PC-3 (cell line): ENCODE measurements around the gene MED12L. TPM values are rescaled to one million over a fixed set of nuclear protein-coding genes. Genes with fewer than 3 reads are reported as not detected.
"Not testable (repeated sequence)": the region's sequence is repeated elsewhere in the genome, so short reads cannot be mapped to it uniquely, and the experiment has no call there.

Experiments
- ATAC-seq: fragments of 200-7000 bp; cut with Tn5 transposase; 2 replicates; pipeline ENCODE4 v1.9.1; 2020; ENCODE audit warnings: mild to moderate bottlenecking, moderate library complexity
- BruUV-seq: library from RNA; stranded (reverse); fragments of 400-500 nt; replicated peaks from 2 replicates; lab custom pipeline; 2021; lab: Mats Ljungman, UMichigan
- CTCF ChIA-PET: fragments of 300-600 bp; sonication (Branson Sonifier 250); formaldehyde crosslinking; loops from one replicate; lab custom pipeline; 2022; ENCODE audit warnings: antibody characterized with exemption; lab: Charles Lee
- POLR2A ChIA-PET: fragments of 300-600 bp; sonication (Branson Sonifier 250); formaldehyde crosslinking; loops from one replicate; lab custom pipeline; 2022; ENCODE audit warnings: antibody characterized with exemption; ENCODE audit not compliant: unreplicated experiment; lab: Charles Lee
- DNase-seq: peaks from one replicate; pipeline ENCODE4 v3.0.0-alpha.2; 2015
- H2AFZ ChIP-seq: fragments of 300-600 bp; sonication (generic); 2 replicates; pipeline ENCODE4 v1.6.0; 2016; ENCODE audit warnings: antibody characterized with exemption, low read length
- H3F3A ChIP-seq: fragments of 300-600 bp; sonication (generic); one replicate; pipeline ENCODE4 v1.6.0; 2017; ENCODE audit warnings: antibody characterized with exemption, low read length, control low read depth, mild to moderate bottlenecking; ENCODE audit not compliant: unreplicated experiment
- H3K27ac ChIP-seq: fragments of 300-600 bp; sonication (generic); 2 replicates; pipeline ENCODE4 v1.5.1; 2016; ENCODE audit warnings: mild to moderate bottlenecking, low read length
- H3K27me3 ChIP-seq: fragments of 300-600 bp; sonication (generic); 2 replicates; pipeline ENCODE4 v1.6.1; 2016; ENCODE audit warnings: low read length, mixed read lengths
- H3K36me3 ChIP-seq: fragments of 300-600 bp; sonication (generic); 2 replicates; pipeline ENCODE4 v1.6.1; 2016; ENCODE audit warnings: low read depth, mixed run types, low read length, mixed read lengths
- H3K4me1 ChIP-seq: fragments of 300-600 bp; sonication (generic); 2 replicates; pipeline ENCODE4 v1.5.1; 2016; ENCODE audit warnings: low read length; ENCODE audit not compliant: insufficient read depth
- H3K4me2 ChIP-seq: fragments of 300-600 bp; sonication (generic); 2 replicates; pipeline ENCODE4 v1.6.0; 2016; ENCODE audit warnings: low read length
- H3K4me3 ChIP-seq: fragments of 300-600 bp; sonication (generic); 2 replicates; pipeline ENCODE4 v1.5.1; 2016; ENCODE audit warnings: mild to moderate bottlenecking, low read length, mixed read lengths
- H3K79me2 ChIP-seq: fragments of 300-600 bp; sonication (generic); 2 replicates; pipeline ENCODE4 v1.6.1; 2017; ENCODE audit warnings: low read length, mixed read lengths
- H3K9ac ChIP-seq: fragments of 300-600 bp; sonication (generic); 2 replicates; pipeline ENCODE4 v1.6.0; 2016; ENCODE audit warnings: mild to moderate bottlenecking, low read length
- H3K9me2 ChIP-seq: fragments of 300-600 bp; sonication (generic); replicated peaks from 2 replicates; pipeline ENCODE4 v1.6.1; 2016; ENCODE audit warnings: mixed run types, low read length, mixed read lengths
- H3K9me3 ChIP-seq: fragments of 300-600 bp; sonication (generic); 2 replicates; pipeline ENCODE4 v1.6.1; 2016; ENCODE audit warnings: low read length, mixed read lengths
- H4K20me1 ChIP-seq: fragments of 300-600 bp; sonication (generic); 2 replicates; pipeline ENCODE4 v1.6.1; 2016; ENCODE audit warnings: low read length, mixed read lengths
- CTCF ChIP-seq: fragments of 300-600 bp; sonication (generic); conservative IDR thresholded peaks from 2 replicates; pipeline ENCODE4 v1.5.1; 2017; ENCODE audit warnings: antibody characterized with exemption, low read depth, mild to moderate bottlenecking, low read length
- EZH2 ChIP-seq: fragments of 300-600 bp; sonication (generic); IDR thresholded peaks from one replicate; pipeline ENCODE4 v1.6.1; 2017; ENCODE audit warnings: antibody characterized with exemption, mild to moderate bottlenecking, low read length; ENCODE audit not compliant: unreplicated experiment
- EZH2phosphoT487 ChIP-seq: fragments of 300-600 bp; sonication (generic); IDR thresholded peaks from 2 replicates; pipeline ENCODE4 v1.6.1; 2018; ENCODE audit warnings: mild to moderate bottlenecking, antibody characterized with exemption, low read length, borderline replicate concordance
- intact Hi-C: fragments of 100-400 bp; cut with micrococcal nuclease; formaldehyde crosslinking; loops from 2 replicates; pipeline ENCODE4 v1.9.0; 2023
- total RNA-seq: library from RNA; depleted of rRNA; stranded (reverse); fragments of >200 nt; gene quantifications from 2 replicates; pipeline ENCODE4 v1.2.3, GENCODE V29; 2014

Gene MED12L
- total RNA-seq, 1 experiment from 2014 or later, result 0.55 TPM

GRCh38 chr3:151074256-151074655 is 11.2 kb upstream of the MED12L start:
- no peak for ATAC-seq
- no TSS peak for BruUV-seq
- Histone ChIP-seq H3K4me2 (no peak overlapping the region), H2AFZ (no peak overlapping the region), H3K27me3 (peaks cover 28% of the 10 kb centered on the region), H3F3A (no peaks in the 10 kb centered on the region), H3K79me2 (no peaks in the 10 kb centered on the region), H4K20me1 (no peaks in the 10 kb centered on the region), H3K4me1 (no peaks in the 10 kb centered on the region), H3K9ac (no peak overlapping the region), H3K9me3 (no peaks in the 10 kb centered on the region), H3K4me3 (no peak overlapping the region), H3K36me3 (no peaks in the 10 kb centered on the region), H3K9me2 (no peaks in the 10 kb centered on the region), H3K27ac (no peak overlapping the region)
- POLR2A ChIA-PET, result no interaction called here
- TF ChIP-seq EZH2phosphoT487 (no peak), CTCF (no peak), EZH2 (no peak)
- CTCF ChIA-PET, result no interaction called here
- intact Hi-C loops, result no loop called here
- no peak for DNase-seq

- H3K9ac ChIP-seq, result no peak overlapping the region
- BruUV-seq, result no TSS peak
- DNase-seq (no peak), ATAC-seq (no peak)
- TF ChIP-seq EZH2 (no peak), CTCF (no peak), EZH2phosphoT487 (no peak)
- H4K20me1 ChIP-seq, result no peaks in the 10 kb centered on the region
- no peak overlapping the region for H3K27ac ChIP-seq
- no peaks in the 10 kb centered on the region for H3K36me3 ChIP-seq
- H3K9me2 ChIP-seq, result no peaks in the 10 kb centered on the region
- ChIA-PET CTCF (no interaction called here), POLR2A (interaction anchor here (0.6 kb wide), 1 partner anchor 101 kb away, joined by 3 read pairs; no protein-coding TSS in a partner anchor)
- H3K4me3 ChIP-seq, result no peak overlapping the region
- intact Hi-C loops, result no loop called here
- peaks cover 45% of the 10 kb centered on the region for H3K27me3 ChIP-seq
- H3F3A ChIP-seq, result no peaks in the 10 kb centered on the region
- H3K9me3 ChIP-seq, result no peaks in the 10 kb centered on the region
- H3K79me2 ChIP-seq, result no peaks in the 10 kb centered on the region
- no peak overlapping the region for H3K4me2 ChIP-seq
- no peaks in the 10 kb centered on the region for H3K4me1 ChIP-seq
- no peak overlapping the region for H2AFZ ChIP-seq
Measured at GRCh38 chr3:151075869-151076562, 9.4 kb upstream of the MED12L start.

GRCh38 chr3:151076626-151077025 is 8.8 kb upstream of the MED12L start:
- Histone ChIP-seq H3K79me2 (no peaks in the 10 kb centered on the region), H3K9me2 (no peaks in the 10 kb centered on the region), H3F3A (no peaks in the 10 kb centered on the region), H2AFZ (no peak overlapping the region), H3K27me3 (peaks cover 45% of the 10 kb centered on the region), H3K9ac (no peak overlapping the region), H3K9me3 (no peaks in the 10 kb centered on the region), H3K4me2 (no peak overlapping the region), H3K4me3 (no peak overlapping the region), H4K20me1 (no peaks in the 10 kb centered on the region), H3K27ac (no peak overlapping the region), H3K4me1 (no peaks in the 10 kb centered on the region), H3K36me3 (no peaks in the 10 kb centered on the region)
- intact Hi-C loops, result no loop called here
- DNase-seq, result no peak
- TF ChIP-seq CTCF (no peak), EZH2phosphoT487 (no peak), EZH2 (no peak)
- ATAC-seq, result no peak
- BruUV-seq, result no TSS peak
- CTCF ChIA-PET, result no interaction called here
- POLR2A ChIA-PET, result no interaction called here

- ATAC-seq, H3K9me3 ChIP-seq, H2AFZ ChIP-seq, H3K4me1 ChIP-seq, intact Hi-C loops, H3K9ac ChIP-seq, POLR2A ChIA-PET, H3K4me2 ChIP-seq, H3K27ac ChIP-seq, DNase-seq, H3F3A ChIP-seq, H3K79me2 ChIP-seq, H3K9me2 ChIP-seq, CTCF ChIA-PET, H3K4me3 ChIP-seq, H4K20me1 ChIP-seq, H3K36me3 ChIP-seq, BruUV-seq: not testable (repeated sequence)
- peaks cover 66% of the 10 kb centered on the region for H3K27me3 ChIP-seq
Measured at GRCh38 chr3:151081082-151081481, 4.4 kb upstream of the MED12L start.
